ENCODE results near the gene CHRNA4. TPM values are rescaled to one million over a fixed set of nuclear protein-coding genes. Genes with fewer than 3 reads are reported as not detected.

The CHRNA4 gene
- total and polyA plus RNA-seq, 11 donors, result 0.06 to 1.5 (median 0.37) TPM; not detected in 5

DNA sequence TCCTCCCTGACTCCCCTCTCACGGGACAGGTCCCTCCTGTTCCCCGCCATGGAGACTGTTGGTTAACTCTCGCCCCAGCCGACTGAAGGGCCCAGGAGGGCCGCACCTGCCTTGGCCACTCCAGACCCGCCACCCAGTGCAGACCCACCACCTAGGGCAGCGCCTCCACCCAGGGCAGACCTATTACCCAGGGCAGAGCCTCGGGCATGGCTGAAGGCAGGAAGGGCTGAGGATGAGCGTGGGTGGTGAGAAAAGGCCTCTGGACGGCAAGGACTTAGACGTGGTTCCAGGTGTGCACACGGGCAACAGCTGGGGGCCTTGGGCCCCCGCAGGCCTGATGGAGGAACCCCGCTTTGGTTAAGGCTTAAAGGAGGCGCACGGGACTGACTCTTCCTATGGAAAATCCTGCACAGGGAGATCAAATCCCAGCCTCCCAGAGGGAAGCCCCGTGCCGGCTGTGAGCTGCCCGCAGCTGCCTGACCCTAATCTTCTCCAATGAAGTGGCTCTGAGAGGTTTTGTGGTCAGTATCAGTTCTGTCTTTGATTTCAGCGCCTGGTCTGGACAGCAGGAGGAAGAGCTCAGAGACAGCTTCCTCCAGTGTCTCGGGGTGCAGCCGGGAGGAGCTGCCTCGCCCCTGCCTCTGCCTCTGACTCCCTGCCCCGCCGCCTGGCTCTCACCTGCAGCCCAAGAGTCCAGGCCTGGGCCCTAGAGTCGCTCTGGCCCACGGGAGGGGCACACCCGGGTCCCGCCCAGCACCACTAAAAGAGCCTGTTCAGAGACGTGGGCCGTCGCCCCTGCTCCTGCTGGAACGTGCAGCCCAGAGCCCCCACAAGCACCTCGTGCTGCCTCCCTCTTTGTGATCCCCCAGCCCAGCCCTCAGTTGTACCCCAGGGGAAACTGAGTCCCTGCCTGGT, 12.1 kb upstream of the CHRNA4 start:
- H3K36me3 ChIP-seq, result no peaks in the 10 kb centered on the region
- no peaks in the 10 kb centered on the region for H3K9me3 ChIP-seq
- peaks cover 10 to 63% (median 19%) of the 10 kb centered on the region in 9 donors for H3K27me3 ChIP-seq
- no peak overlapping the region for H3K27ac ChIP-seq
- peaks cover 0 to 18% (median 7%) of the 10 kb centered on the region in 12 donors for H3K4me1 ChIP-seq
- intact Hi-C loops (cut with DNase I), result no loop called here
- ATAC-seq (no peak), DNase-seq (no peak)
- WGBS, 4 donors, result 57 to 69% (median 65%) methylated on average over 27 to 34 of the region's 34 CpGs
- TF ChIP-seq, protein P1, sequence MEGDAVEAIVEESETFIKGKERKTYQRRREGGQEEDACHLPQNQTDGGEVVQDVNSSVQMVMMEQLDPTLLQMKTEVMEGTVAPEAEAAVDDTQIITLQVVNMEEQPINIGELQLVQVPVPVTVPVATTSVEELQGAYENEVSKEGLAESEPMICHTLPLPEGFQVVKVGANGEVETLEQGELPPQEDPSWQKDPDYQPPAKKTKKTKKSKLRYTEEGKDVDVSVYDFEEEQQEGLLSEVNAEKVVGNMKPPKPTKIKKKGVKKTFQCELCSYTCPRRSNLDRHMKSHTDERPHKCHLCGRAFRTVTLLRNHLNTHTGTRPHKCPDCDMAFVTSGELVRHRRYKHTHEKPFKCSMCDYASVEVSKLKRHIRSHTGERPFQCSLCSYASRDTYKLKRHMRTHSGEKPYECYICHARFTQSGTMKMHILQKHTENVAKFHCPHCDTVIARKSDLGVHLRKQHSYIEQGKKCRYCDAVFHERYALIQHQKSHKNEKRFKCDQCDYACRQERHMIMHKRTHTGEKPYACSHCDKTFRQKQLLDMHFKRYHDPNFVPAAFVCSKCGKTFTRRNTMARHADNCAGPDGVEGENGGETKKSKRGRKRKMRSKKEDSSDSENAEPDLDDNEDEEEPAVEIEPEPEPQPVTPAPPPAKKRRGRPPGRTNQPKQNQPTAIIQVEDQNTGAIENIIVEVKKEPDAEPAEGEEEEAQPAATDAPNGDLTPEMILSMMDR (IDR thresholded peaks at IDR 0.05), result no peak
- no peak for TF ChIP-seq POLR2A (IDR thresholded peaks at IDR 0.05)
- no peak overlapping the region for H3K4me3 ChIP-seq

DNA sequence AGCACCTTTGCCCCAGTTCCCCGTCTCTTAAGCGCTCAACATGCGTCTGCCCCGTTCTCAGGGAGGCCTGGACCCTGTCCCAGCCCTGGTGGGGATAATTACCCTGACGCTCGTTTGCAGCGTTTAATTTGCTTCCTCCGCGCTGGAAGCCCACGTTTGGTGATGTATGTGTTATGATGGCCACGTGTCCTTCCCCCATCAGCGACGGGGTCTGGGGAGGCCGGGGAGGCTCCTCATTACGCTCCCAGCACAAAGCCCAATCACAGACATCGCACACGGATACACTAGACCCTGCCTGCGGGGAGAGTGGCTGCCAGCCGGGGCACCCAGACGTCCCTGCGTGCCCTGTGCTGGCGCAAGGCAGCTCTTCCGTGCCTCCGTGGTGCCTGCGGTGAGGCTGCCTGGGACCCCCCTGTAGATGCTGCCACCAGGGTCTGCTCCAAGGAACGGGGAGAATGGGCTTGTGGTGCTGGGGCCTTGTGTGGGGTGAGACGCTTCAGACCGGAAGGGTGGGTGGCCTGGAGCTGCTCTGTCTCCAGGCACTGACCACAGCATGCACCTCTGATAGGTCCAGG, 10.2 kb upstream of the CHRNA4 start:
- H3K4me3 ChIP-seq, result no peak overlapping the region
- H3K36me3 ChIP-seq, result no peaks in the 10 kb centered on the region
- WGBS, 4 donors, result 72 to 83% (median 76%) methylated on average over 27 to 28 of the region's 28 CpGs
- H3K27me3 ChIP-seq, result peaks cover 3 to 49% (median 7%) of the 10 kb centered on the region in 9 donors
- DNase-seq (no peak), ATAC-seq (no peak)
- H3K27ac ChIP-seq, result peak overlapping the region in 1 of 12 donors; percentile 44
- H3K9me3 ChIP-seq, result no peaks in the 10 kb centered on the region
- peaks cover 0 to 18% (median 7%) of the 10 kb centered on the region in 12 donors for H3K4me1 ChIP-seq
- TF ChIP-seq POLR2A (IDR thresholded peaks at IDR 0.05), result no peak
- TF ChIP-seq, protein P1 (IDR thresholded peaks at IDR 0.05), result no peak
- intact Hi-C loops (cut with DNase I), result no loop called here

DNA sequence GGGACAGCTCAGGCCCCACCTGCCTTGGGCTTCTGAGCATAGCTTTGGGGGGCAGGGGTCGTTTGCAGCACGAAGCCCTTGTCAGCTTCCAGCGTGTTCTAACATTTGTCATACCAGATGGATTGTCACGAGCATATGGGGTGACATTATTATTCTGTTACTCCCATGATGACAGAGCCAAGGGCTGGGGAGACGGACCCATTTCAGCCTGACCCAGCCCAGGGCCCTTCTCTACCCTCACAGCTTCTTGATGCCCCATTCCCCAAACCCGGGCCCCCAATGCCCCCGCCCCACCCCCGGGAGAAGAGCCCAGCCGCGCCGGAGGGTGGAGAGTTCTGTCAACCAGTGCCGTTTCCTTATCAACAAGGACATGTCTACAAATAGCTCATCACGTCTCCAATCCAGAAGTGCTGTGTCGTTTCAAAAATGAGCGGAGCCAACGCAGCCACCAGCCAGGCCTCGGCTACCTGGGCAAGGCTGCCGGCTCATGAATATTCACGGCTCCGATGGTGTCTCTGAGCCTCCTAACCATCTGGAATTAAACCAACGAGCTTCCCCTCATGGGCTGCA, 9.6 kb upstream of the CHRNA4 start:
- WGBS, 4 donors, result 8 to 18% (median 16%) methylated on average over 13 to 21 of the region's 21 CpGs
- Histone ChIP-seq H3K36me3 (no peaks in the 10 kb centered on the region), H3K27ac (peak overlapping the region in 1 of 12 donors; percentile 44), H3K4me1 (peaks cover 0 to 18% (median 7%) of the 10 kb centered on the region in 12 donors), H3K9me3 (no peaks in the 10 kb centered on the region), H3K27me3 (peaks cover 0 to 46% (median 7%) of the 10 kb centered on the region in 9 donors), H3K4me3 (no peak overlapping the region)
- no peak for TF ChIP-seq POLR2A (IDR thresholded peaks at IDR 0.05)
- TF ChIP-seq, protein P1 (IDR thresholded peaks at IDR 0.05), result no peak
- peak; percentile 57 to 85 (median 80) for ATAC-seq
- intact Hi-C loops (cut with DNase I), result no loop called here
- peak in 2 of 5 donors; percentile 47 to 61 for DNase-seq
